Endothelial cell of umbilical vein (primary cell): ENCODE results near the gene LMTK3. TPM values are rescaled to one million over a fixed set of nuclear protein-coding genes. Genes with fewer than 3 reads are reported as not detected.

Experiments used
- Bru-seq: library from RNA; stranded (reverse); fragments of 400-500 nt; gene quantifications from one replicate; lab custom pipeline; 2021; lab: Mats Ljungman, UMichigan
- BruChase-seq, 2 experiments: library from RNA; stranded (reverse); fragments of 400-500 nt; gene quantifications; one replicate each; lab custom pipeline; 2021; lab: Mats Ljungman, UMichigan
- BruUV-seq: library from RNA; stranded (reverse); fragments of 400-500 nt; replicated peaks from 2 replicates; lab custom pipeline; 2021; lab: Mats Ljungman, UMichigan
- CTCF ChIA-PET: fragments of 300-600, 350-600 bp; sonication (Branson Sonifier 250); formaldehyde crosslinking; loops from one replicate; lab custom pipeline; 2021; ENCODE audit warnings: antibody characterized with exemption, inconsistent platforms; lab: Charles Lee
- POLR2A ChIA-PET: fragments of 300-600, 350-600 bp; sonication (Branson Sonifier 250); formaldehyde crosslinking; loops from one replicate; lab custom pipeline; 2021; ENCODE audit warnings: antibody characterized with exemption, inconsistent platforms; lab: Charles Lee
- DNase-seq: peaks from one replicate; pipeline ENCODE4 v3.0.0-alpha.2; 2011; ENCODE audit warnings: low read depth, low spot score
- FAIRE-seq: peaks from 2 replicates; lab custom pipeline; 2011; peaks lifted over from hg19 to GRCh38; lab: Jason Lieb, UNC
- H2AFZ ChIP-seq: 2 replicates; pipeline ENCODE4 v1.6.0; 2012; ENCODE audit warnings: low read depth, low read length, control low read depth, inconsistent platforms
- H3K27ac ChIP-seq: 2 replicates; pipeline ENCODE4 v1.5.1; 2011; ENCODE audit warnings: low read depth, mild to moderate bottlenecking, control low read depth, low read length, moderate library complexity; ENCODE audit not compliant: insufficient read depth
- H3K27me3 ChIP-seq, 2 experiments: 2 replicates each; pipeline versions ENCODE4 v1.6.0 to v1.6.1; 2011; ENCODE audit warnings: low read length in 2 of 2, mixed read lengths in 1 of 2; ENCODE audit not compliant: control insufficient read depth in 2 of 2, insufficient read depth in 2 of 2
- H3K36me3 ChIP-seq, 2 experiments: 2 replicates in 1 of 2; 3 replicates in 1 of 2; pipeline ENCODE4 v1.5.1; 2011; ENCODE audit warnings: low read length in 2 of 2, mild to moderate bottlenecking in 1 of 2, moderate library complexity in 1 of 2; ENCODE audit not compliant: control insufficient read depth in 2 of 2, insufficient read depth in 2 of 2; ENCODE audit errors: extremely low read depth in 1 of 2
- H3K4me1 ChIP-seq: 3 replicates; pipeline ENCODE4 v1.5.1; 2011; ENCODE audit warnings: mild to moderate bottlenecking, low read length; ENCODE audit not compliant: control insufficient read depth, insufficient read depth; ENCODE audit errors: extremely low read depth
- H3K4me2 ChIP-seq: 2 replicates; pipeline ENCODE4 v1.6.1; 2011; ENCODE audit warnings: low read length, control low read depth, mixed read lengths; ENCODE audit not compliant: insufficient read depth
- H3K4me3 ChIP-seq, 3 experiments: fragments of 200-600 bp in 1 of 3; sonication (generic), shearing (Covaris generic) in 1 of 3; replicated peaks in 1 of 3; 2 replicates each; pipeline ENCODE4 v1.5.1; 2011 to 2016; ENCODE audit warnings: control low read depth in 3 of 3, low read length in 3 of 3, mild to moderate bottlenecking in 2 of 3, inconsistent platforms in 1 of 3, low read depth in 1 of 3, moderate library complexity in 1 of 3; ENCODE audit not compliant: insufficient read depth in 1 of 3
- H3K79me2 ChIP-seq: 2 replicates; pipeline ENCODE4 v1.6.0; 2012; ENCODE audit warnings: low read length, inconsistent platforms; ENCODE audit not compliant: control insufficient read depth, insufficient read depth
- H3K9ac ChIP-seq: replicated peaks from 2 replicates; pipeline ENCODE3; 2011; ENCODE audit warnings: low read length, control low read depth; ENCODE audit not compliant: insufficient read depth; ENCODE audit errors: extremely low read depth
- H3K9me1 ChIP-seq: replicated peaks from 3 replicates; pipeline ENCODE4 v1.6.0; 2011; ENCODE audit warnings: mild to moderate bottlenecking, low read length; ENCODE audit not compliant: control insufficient read depth, insufficient read depth; ENCODE audit errors: extremely low read depth
- H3K9me3 ChIP-seq: replicated peaks from 2 replicates; pipeline ENCODE4 v1.5.1; 2012; ENCODE audit warnings: low read length, inconsistent platforms; ENCODE audit not compliant: control insufficient read depth, insufficient read depth
- H4K20me1 ChIP-seq: replicated peaks from 2 replicates; pipeline ENCODE3; 2011; ENCODE audit warnings: mild to moderate bottlenecking, low read length; ENCODE audit not compliant: control insufficient read depth, insufficient read depth; ENCODE audit errors: extremely low read depth
- EZH2 ChIP-seq: IDR thresholded peaks from 2 replicates; pipeline ENCODE4 v1.6.1; 2012; ENCODE audit warnings: borderline replicate concordance, low read depth, mild to moderate bottlenecking, moderate library complexity, low read length, inconsistent platforms; ENCODE audit not compliant: severe bottlenecking
- FOS ChIP-seq: IDR thresholded peaks from 2 replicates; pipeline ENCODE4 v1.6.1; 2011; ENCODE audit warnings: mild to moderate bottlenecking, low read length, moderate library complexity, borderline replicate concordance; ENCODE audit not compliant: insufficient read depth
- dilution Hi-C: fragments of 300-500 bp; cut with MboI; formaldehyde crosslinking; loops from one replicate; pipeline ENCODE4 v1.15.0; 2019; ENCODE audit warnings: low sequenced_read_pairs; ENCODE audit not compliant: extremely low pct_ligation_motif_present
- intact Hi-C: fragments of 100-400 bp; cut with micrococcal nuclease; formaldehyde crosslinking; loops from one replicate; pipeline ENCODE4 v1.10.0; 2022
- long read RNA-seq: library from polyadenylated mRNA; stranded (forward); transcript quantifications from one replicate; pipeline ENCODE4 v2.0.0, GENCODE V29; 2021
- polyA minus RNA-seq, 3 experiments: library from RNA; depleted of rRNA, polyadenylated mRNA; stranded (reverse); fragments of >200 nt; gene quantifications; 1 replicate in 1 of 3; 2 replicates in 2 of 3; pipeline ENCODE4 v1.2.3, GENCODE V29; 2011
- polyA plus RNA-seq, 4 experiments: library from polyadenylated mRNA; depleted of rRNA in 3 of 4; stranded (reverse) in 3 of 4; unstranded in 1 of 4; fragments of >200 nt; gene quantifications; 2 replicates each; pipeline versions ENCODE4 v1.2.1 to v1.2.3, GENCODE V29; 2011 to 2012; ENCODE audit warnings: missing spikeins in 1 of 4
- total RNA-seq: library from RNA; stranded (reverse); gene quantifications from 2 replicates; pipeline ENCODE4 v1.2.3, GENCODE V29; 2021

LMTK3 gene, protein sequence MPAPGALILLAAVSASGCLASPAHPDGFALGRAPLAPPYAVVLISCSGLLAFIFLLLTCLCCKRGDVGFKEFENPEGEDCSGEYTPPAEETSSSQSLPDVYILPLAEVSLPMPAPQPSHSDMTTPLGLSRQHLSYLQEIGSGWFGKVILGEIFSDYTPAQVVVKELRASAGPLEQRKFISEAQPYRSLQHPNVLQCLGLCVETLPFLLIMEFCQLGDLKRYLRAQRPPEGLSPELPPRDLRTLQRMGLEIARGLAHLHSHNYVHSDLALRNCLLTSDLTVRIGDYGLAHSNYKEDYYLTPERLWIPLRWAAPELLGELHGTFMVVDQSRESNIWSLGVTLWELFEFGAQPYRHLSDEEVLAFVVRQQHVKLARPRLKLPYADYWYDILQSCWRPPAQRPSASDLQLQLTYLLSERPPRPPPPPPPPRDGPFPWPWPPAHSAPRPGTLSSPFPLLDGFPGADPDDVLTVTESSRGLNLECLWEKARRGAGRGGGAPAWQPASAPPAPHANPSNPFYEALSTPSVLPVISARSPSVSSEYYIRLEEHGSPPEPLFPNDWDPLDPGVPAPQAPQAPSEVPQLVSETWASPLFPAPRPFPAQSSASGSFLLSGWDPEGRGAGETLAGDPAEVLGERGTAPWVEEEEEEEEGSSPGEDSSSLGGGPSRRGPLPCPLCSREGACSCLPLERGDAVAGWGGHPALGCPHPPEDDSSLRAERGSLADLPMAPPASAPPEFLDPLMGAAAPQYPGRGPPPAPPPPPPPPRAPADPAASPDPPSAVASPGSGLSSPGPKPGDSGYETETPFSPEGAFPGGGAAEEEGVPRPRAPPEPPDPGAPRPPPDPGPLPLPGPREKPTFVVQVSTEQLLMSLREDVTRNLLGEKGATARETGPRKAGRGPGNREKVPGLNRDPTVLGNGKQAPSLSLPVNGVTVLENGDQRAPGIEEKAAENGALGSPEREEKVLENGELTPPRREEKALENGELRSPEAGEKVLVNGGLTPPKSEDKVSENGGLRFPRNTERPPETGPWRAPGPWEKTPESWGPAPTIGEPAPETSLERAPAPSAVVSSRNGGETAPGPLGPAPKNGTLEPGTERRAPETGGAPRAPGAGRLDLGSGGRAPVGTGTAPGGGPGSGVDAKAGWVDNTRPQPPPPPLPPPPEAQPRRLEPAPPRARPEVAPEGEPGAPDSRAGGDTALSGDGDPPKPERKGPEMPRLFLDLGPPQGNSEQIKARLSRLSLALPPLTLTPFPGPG (N-terminal part only)
- total RNA-seq (0.11 TPM in 1 of 2 replicates, not detected in the other), polyA plus RNA-seq (0.05 and 0.14 TPM in 2 replicates), polyA minus RNA-seq (not detected in 2 replicates), Bru-seq, nascent RNA (percentile 7 among the genes with signal in this experiment), BruChase-seq, experiment 1, labeled RNA remaining after a 6-hour chase (percentile 4 among the genes with signal in this experiment), BruChase-seq, experiment 2, labeled RNA remaining after a 2-hour chase (percentile 4 among the genes with signal in this experiment)
- 0.01 TPM in 1 of 2 replicates, not detected in the other for polyA plus RNA-seq (2011; cell fraction: cytosol; rRNA removed)
- polyA plus RNA-seq (2011; cell fraction: nucleus; rRNA removed) = 0.04 TPM in 1 of 2 replicates, not detected in the other
- polyA plus RNA-seq (2012) = 0.16 and 0.35 TPM in 2 replicates
- polyA minus RNA-seq (2011; cell fraction: cytosol; rRNA and poly(A)+ RNA removed) = 0.51 TPM
- polyA minus RNA-seq (2011; cell fraction: nucleus; rRNA and poly(A)+ RNA removed) = 0.24 TPM in 1 of 2 replicates, not detected in the other
- long read RNA-seq, partial matches to known transcripts = 0 of 6 reads
- long read RNA-seq, other reads (novel, unspliced or antisense) = 6 of 6 reads

DNA sequence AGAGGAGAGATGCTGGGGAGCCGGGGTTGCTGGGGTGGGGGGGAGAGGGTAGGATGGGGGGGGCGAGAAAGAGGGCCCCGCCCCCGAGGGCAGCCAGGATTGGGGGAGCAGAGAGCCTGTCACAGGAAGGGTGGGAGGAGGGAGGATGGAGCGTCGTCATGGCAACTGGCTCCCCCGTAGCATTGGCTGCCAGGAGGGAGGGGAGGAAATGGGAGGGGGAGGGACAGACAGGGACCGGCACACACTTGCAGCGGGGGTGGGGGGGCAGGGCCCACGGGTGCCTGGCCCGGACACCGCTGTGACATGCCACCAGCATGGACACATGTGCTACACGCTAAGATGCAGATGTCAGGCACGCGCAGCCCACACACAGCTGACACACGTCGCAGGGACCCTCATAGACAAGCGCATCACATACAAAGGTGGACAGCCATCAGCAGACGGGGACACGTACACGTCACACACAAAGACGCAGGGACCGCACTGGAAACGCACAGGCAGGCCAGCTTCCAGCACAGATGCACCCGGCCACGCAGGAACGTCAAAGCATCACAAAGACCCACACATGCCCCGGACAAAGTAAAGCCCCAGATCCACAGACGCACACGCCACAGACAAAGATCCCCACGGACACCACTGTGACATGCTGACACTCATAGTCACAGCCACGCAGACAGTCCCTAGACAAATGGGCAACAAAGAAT, at the start of gene LMTK3:
LMTK3 (minus strand) TSS at position 36 of the 704 bp plus-strand sequence. CDS start 259 bp downstream, outside the sequence.
- Histone ChIP-seq H3K9me3 (no peaks in the 10 kb centered on the region), H3K27ac (no peak within 1 kb of the TSS), H3K4me3 (no peak within 1 kb of the TSS), H3K4me2 (no peak within 1 kb of the TSS), H3K4me1 (no peaks in the 10 kb centered on the region), H3K9ac (no peak within 1 kb of the TSS), H3K36me3 (no peaks in the 10 kb centered on the region), H2AFZ (no peak within 1 kb of the TSS), H3K9me1 (no peaks in the 10 kb centered on the region), H3K79me2 (no peaks in the 10 kb centered on the region), H4K20me1 (no peaks in the 10 kb centered on the region), H3K27me3 (peaks cover 12 to 14% of the 10 kb centered on the region in 2 experiments)
- intact Hi-C loops (no loop called here), dilution Hi-C loops (no loop called here)
- CTCF ChIA-PET = interaction anchor here (0.9 kb wide), 1 partner anchor 72 kb away, joined by 3 read pairs; no protein-coding TSS in a partner anchor
- POLR2A ChIA-PET = no interaction called here
- no TSS peak for BruUV-seq
- no peak for FAIRE-seq
- DNase-seq = no peak
- TF ChIP-seq EZH2 = peak; percentile 67
- no peak for TF ChIP-seq FOS
